Activated T-helper 2 cell treated with anti-CD3 and anti-CD28 coated beads, Interferon-gamma antibody, Interleukin-2, Interleukin-4, amounts not matched to agents 10 μg/mL and 5 μg/mL and 100 μg/mL, durations not matched to agents 14 hours and 24 hours and 36 hours (primary cell): ENCODE measurements around the gene ZNF831. TPM values are rescaled to one million over a fixed set of nuclear protein-coding genes. Genes with fewer than 3 reads are reported as not detected.

Source experiments
- DNase-seq: peaks from one replicate; pipeline ENCODE4 v3.0.0; 2021; ENCODE audit warnings: low spot score
- H3K27ac Mint-ChIP-seq: one replicate; pipeline ENCODE4 v1.8.0; 2021; ENCODE audit warnings: mixed read lengths
- H3K27me3 Mint-ChIP-seq: one replicate; pipeline ENCODE4 v1.8.0; 2021; ENCODE audit warnings: low read depth, mixed read lengths
- H3K36me3 Mint-ChIP-seq: one replicate; pipeline ENCODE4 v1.8.0; 2021; ENCODE audit warnings: low read depth, mixed read lengths
- H3K4me1 Mint-ChIP-seq: one replicate; pipeline ENCODE4 v1.8.0; 2021; ENCODE audit warnings: low read depth, mixed read lengths
- H3K4me3 Mint-ChIP-seq: one replicate; pipeline ENCODE4 v1.8.0; 2021; ENCODE audit warnings: low read depth, mild to moderate bottlenecking, moderate library complexity, mixed read lengths
- H3K9me3 Mint-ChIP-seq: one replicate; pipeline ENCODE4 v1.8.0; 2021; ENCODE audit warnings: mixed read lengths
- intact Hi-C: fragments of 100-400 bp; cut with micrococcal nuclease; formaldehyde crosslinking; loops from one replicate; pipeline ENCODE4 v1.15.1; 2023
- total RNA-seq: library from RNA; stranded (reverse); gene quantifications from 2 replicates; pipeline ENCODE4 v1.2.3, GENCODE V29; 2022

The ZNF831 gene
- total RNA-seq, 1 donor from 2014 or later: 3.0 TPM

- intact Hi-C loops: no loop called here
Observed at GRCh38 chr20:59307270-59307669, 143.6 kb downstream of the ZNF831 start.

More at GRCh38 chr20:59307270-59307669, 143.6 kb downstream of the ZNF831 start:
- Mint-ChIP-seq H3K27me3 (peaks cover 21% of the 10 kb centered on the region), H3K4me3 (no peak overlapping the region), H3K36me3 (no peaks in the 10 kb centered on the region), H3K9me3 (no peaks in the 10 kb centered on the region), H3K27ac (no peak overlapping the region), H3K4me1 (peaks cover 7% of the 10 kb centered on the region)
- no peak for DNase-seq

Other genes starting within 250 kb of the ZNF831 start
- gene NELFCD, start 182.6 kb upstream of the ZNF831 start, total RNA-seq: 111 and 113 TPM in 2 replicates
- gene CTSZ, start 156.6 kb upstream of the ZNF831 start, total RNA-seq: 62.0 and 66.1 TPM in 2 replicates
- not detected in 2 replicates for gene TUBB1, start 144.4 kb upstream of the ZNF831 start, total RNA-seq
- gene ATP5F1E, start 131.5 kb upstream of the ZNF831 start, total RNA-seq: 61.2 and 66.9 TPM in 2 replicates
- 106 and 112 TPM in 2 replicates for gene PRELID3B, start 121.0 kb upstream of the ZNF831 start, total RNA-seq
- gene EDN3, start 136.8 kb downstream of the ZNF831 start, total RNA-seq: not detected in 2 replicates